Sigmoid colon (tissue), 4 donors: ENCODE measurements around the gene TRIO.

Experiments
- CTCF ChIP-seq, 4 experiments: fragments of 450-650 bp in 3 of 4; fragments of 200-600 bp in 1 of 4; IDR thresholded peaks; one replicate each; pipeline ENCODE4 v1.5.1; 2016 to 2019; ENCODE audit warnings: antibody characterized with exemption in 4 of 4, mild to moderate bottlenecking in 3 of 4, moderate library complexity in 2 of 4
- EP300 ChIP-seq, 4 donors: sonication (generic); formaldehyde crosslinking; IDR thresholded peaks; one replicate each; pipeline ENCODE4 v1.6.1; 2017; ENCODE audit warnings: antibody characterized with exemption in 4 of 4
- POLR2A ChIP-seq, 2 donors: fragments of 450-650 bp; IDR thresholded peaks; one replicate each; pipeline ENCODE4 v1.6.1; 2016; ENCODE audit warnings: antibody characterized with exemption in 2 of 2, mild to moderate bottlenecking in 2 of 2, moderate library complexity in 2 of 2
- POLR2AphosphoS5 ChIP-seq, 4 donors: sonication (generic); formaldehyde crosslinking; IDR thresholded peaks; one replicate each; pipeline ENCODE4 v1.6.1; 2017; ENCODE audit warnings: antibody characterized with exemption in 4 of 4

- TF ChIP-seq POLR2AphosphoS5 (IDR thresholded peaks at IDR 0.05) = no peak
- no peak for TF ChIP-seq CTCF (IDR thresholded peaks at IDR 0.05)
- TF ChIP-seq POLR2A (IDR thresholded peaks at IDR 0.05) = no peak
- TF ChIP-seq EP300 (IDR thresholded peaks at IDR 0.05) = no peak
Observed at GRCh38 chr5:14464671-14465070, 321.5 kb downstream of the TRIO start.
